AG09319 (cell line): ENCODE results near the gene TCL1A.

Source experiments
- DNase-seq: peaks from one replicate; pipeline ENCODE4 v3.0.0-alpha.2; 2010; ENCODE audit warnings: low read depth; ENCODE audit errors: extremely low read depth
- CTCF ChIP-seq: IDR thresholded peaks from 2 replicates; pipeline ENCODE4 v1.5.1; 2011; ENCODE audit warnings: low read depth, mild to moderate bottlenecking, inconsistent platforms, low read length, moderate library complexity

TCL1A gene

DNA sequence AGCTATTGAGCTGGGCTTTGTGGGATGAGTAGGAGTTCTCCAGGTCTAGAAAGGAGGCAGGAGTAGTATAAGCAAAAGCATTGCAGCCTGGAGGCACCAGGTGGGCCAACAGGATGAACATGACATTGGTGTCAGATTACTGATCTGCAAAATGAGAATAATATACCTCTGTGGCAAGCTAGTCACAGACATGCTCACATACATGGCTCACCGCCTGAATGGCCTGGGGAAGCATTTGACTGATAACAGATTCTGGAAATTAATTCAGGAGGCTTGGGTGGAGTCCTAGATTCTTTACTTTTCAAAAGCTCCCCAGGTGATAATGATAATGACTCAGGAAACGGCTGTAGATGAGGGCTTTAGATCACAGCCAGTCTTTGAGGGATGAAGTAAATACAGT, 27.0 kb downstream of the TCL1A start:
- no peak for DNase-seq
- no peak for TF ChIP-seq CTCF

- no peak for DNase-seq
- no peak for TF ChIP-seq CTCF
These were observed 27.7 kb downstream of the TCL1A start, which contains the start of gene TCL1B for GRCh38 chr14:95685978-95686922. TCL1B (plus strand) TSS chr14:95686426; CDS start chr14:95686468, 42 bp downstream.

DNA sequence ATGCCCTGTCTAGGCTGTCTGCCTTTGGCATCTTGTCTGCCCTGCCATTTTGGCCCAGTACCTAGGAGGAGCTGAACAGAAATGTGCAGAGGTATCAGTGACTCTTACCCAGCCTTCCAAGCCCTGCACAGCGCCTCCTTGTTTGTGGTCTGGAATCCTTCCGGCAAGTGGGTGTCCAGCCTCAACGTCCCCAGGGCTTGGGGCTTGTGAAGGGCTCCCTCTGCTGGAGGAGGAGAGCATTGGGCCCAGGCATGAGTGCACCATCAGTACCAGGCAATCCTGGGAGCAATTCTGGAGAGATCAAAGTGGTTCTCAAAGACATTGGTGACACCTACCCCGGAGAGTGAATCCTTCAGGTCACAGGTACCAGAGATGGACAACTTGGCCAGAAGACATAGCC, 30.1 kb downstream of the TCL1A start:
- peak; percentile 40 for TF ChIP-seq CTCF
- no peak for DNase-seq

DNA sequence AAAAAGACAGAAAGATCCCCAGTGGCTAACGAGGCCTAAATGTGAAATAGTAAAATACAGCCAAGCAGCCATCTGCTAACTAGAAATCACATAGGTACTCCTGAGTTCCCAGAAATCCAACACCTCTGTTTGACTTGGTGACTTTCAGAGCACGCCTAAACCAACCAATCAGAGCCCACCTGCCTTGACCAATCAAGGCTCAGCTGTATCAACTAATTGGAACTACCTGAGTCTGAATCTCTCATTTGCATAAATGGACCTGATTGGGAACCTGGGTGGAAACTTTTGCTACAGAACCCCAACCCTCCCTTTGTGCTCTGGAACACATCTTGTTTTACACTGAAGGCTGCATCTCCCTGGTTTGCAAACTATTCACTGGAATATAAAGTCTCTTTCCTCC, 32.8 kb downstream of the TCL1A start:
- no peak for TF ChIP-seq CTCF
- no peak for DNase-seq

- DNase-seq: no peak
- no peak for TF ChIP-seq CTCF
These were observed 33.8 kb downstream of the TCL1A start for GRCh38 chr14:95679998-95680735.

- no peak for DNase-seq
- no peak for TF ChIP-seq CTCF
These were observed 34.6 kb downstream of the TCL1A start for GRCh38 chr14:95679148-95679815.
